ENCODE results near the gene SEC31A. TPM values are rescaled to one million over a fixed set of nuclear protein-coding genes. Genes with fewer than 3 reads are reported as not detected.

SEC31A gene
- 224 and 243 TPM in 2 replicates for total RNA-seq

GRCh38 chr4:82890901-82891706 is at the start of gene SEC31A:
TSS of gene SEC31A (minus strand) at chr4:82891153. CDS start at chr4:82881936, 9,217 bp downstream.

GRCh38 chr4:82900411-82901182 is 9.6 kb upstream of the SEC31A start, which contains the start of gene THAP9:
TSS of gene THAP9 (plus strand) at chr4:82900735. CDS start at chr4:82900803, 68 bp downstream.

GRCh38 chr4:82798168-82799005 is 92.6 kb downstream of the SEC31A start, which contains the start of gene SCD5:
TSS of gene SCD5 (minus strand) at chr4:82798796. CDS start at chr4:82798537, 259 bp downstream.

Other genes starting within 250 kb of the SEC31A start
- gene SCD5, start 92.4 kb downstream of the SEC31A start, total RNA-seq = 33.1 and 35.6 TPM in 2 replicates
- gene THAP9, start 9.6 kb upstream of the SEC31A start, total RNA-seq = 5.6 and 7.8 TPM in 2 replicates
- 8.8 and 14.0 TPM in 2 replicates for gene LIN54, start 119.7 kb upstream of the SEC31A start, total RNA-seq
- gene COPS4, start 144.0 kb upstream of the SEC31A start, total RNA-seq = 97.7 and 106 TPM in 2 replicates
- gene PLAC8, start 223.6 kb upstream of the SEC31A start, total RNA-seq = under 0.01 TPM in 1 of 2 replicates, not detected in the other

All from epithelial cell of umbilical artery (primary cell).